GM12873 (cell line): Measurements from ENCODE around the gene APOBEC3G.

Experiments
- TF ChIP-seq, protein P1 (sequence below): IDR thresholded peaks from 2 replicates; pipeline ENCODE4 v1.5.1; 2012; ENCODE audit warnings: low read depth, mild to moderate bottlenecking, moderate library complexity, low read length, control low read depth; ENCODE audit not compliant: insufficient read depth; ENCODE audit errors: missing control alignments

The APOBEC3G gene

DNA sequence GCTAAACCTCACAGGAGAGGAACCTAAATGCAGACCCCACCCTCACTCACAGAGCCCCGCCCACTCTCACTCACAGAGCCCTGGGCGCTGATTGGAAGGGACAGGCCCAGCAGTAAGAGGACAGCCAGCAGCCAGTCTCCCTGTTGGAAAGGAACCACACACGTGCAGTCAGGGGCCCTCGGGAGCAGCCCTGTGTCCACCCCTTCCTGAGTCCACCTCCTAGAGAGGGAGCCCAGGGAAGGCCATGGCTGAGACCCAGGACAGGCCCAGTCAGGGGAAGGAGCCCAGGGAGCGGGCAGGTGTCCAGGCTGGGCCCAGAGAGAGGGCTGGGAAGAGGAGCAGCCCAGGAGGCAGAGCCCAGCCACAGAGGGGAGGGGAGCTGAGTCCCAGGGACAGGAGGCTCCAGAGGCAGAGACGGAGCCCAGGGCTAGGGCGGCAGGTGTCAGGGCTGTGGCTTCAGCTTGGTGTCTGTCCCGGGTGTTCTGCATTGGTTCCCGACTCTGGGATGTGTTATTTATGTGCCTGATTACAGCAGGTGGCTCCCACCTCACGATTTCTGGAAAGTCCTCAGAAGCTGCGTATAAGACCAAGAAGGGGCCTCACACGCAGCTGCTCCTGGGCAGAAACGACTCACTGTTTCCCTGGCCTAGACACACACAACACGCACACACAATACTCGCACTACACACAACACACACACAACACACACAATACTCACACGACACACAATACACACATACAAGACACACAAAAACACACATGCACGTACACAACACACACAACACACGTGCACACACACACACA lies 11.0 kb downstream of the APOBEC3G start:
- TF ChIP-seq, protein P1, sequence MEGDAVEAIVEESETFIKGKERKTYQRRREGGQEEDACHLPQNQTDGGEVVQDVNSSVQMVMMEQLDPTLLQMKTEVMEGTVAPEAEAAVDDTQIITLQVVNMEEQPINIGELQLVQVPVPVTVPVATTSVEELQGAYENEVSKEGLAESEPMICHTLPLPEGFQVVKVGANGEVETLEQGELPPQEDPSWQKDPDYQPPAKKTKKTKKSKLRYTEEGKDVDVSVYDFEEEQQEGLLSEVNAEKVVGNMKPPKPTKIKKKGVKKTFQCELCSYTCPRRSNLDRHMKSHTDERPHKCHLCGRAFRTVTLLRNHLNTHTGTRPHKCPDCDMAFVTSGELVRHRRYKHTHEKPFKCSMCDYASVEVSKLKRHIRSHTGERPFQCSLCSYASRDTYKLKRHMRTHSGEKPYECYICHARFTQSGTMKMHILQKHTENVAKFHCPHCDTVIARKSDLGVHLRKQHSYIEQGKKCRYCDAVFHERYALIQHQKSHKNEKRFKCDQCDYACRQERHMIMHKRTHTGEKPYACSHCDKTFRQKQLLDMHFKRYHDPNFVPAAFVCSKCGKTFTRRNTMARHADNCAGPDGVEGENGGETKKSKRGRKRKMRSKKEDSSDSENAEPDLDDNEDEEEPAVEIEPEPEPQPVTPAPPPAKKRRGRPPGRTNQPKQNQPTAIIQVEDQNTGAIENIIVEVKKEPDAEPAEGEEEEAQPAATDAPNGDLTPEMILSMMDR, result no peak

DNA sequence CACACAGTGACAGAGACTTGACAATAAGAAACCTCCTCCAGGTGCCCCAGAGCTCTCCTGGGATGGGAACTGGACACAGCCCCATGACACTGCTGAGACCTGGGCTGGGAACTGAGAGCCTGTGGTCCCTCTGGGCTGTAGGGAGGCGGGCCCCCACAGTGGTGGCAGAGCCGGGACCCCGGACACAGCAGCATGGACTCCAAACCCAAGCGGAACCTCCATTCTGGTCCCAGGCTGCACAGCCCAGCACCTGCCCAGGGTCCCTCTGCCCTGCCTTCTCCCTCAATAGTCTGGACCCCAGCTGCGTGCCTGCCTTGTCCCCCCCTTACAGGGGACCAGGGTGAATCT lies 11.6 kb downstream of the APOBEC3G start:
- TF ChIP-seq, protein P1, result no peak

DNA sequence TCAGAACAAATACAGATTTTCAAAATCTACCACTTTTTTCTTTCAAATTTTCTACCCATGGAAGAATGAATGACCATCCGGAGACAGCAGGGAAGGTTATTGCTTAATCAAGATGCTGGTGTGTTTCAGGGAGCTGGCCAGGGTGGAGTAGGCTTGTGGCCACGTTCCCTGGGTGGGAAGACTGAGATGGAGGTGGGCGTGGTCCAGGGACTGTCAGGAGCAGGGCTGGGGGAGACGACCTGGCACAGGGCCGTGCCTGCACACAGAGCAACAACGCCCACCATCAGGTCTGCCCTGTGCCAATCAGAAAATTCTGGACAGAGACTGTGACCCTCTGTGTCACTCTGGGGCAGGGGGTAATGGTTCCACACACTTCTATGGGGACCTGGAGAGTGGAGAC lies 12.9 kb downstream of the APOBEC3G start:
- TF ChIP-seq, protein P1, result no peak

DNA sequence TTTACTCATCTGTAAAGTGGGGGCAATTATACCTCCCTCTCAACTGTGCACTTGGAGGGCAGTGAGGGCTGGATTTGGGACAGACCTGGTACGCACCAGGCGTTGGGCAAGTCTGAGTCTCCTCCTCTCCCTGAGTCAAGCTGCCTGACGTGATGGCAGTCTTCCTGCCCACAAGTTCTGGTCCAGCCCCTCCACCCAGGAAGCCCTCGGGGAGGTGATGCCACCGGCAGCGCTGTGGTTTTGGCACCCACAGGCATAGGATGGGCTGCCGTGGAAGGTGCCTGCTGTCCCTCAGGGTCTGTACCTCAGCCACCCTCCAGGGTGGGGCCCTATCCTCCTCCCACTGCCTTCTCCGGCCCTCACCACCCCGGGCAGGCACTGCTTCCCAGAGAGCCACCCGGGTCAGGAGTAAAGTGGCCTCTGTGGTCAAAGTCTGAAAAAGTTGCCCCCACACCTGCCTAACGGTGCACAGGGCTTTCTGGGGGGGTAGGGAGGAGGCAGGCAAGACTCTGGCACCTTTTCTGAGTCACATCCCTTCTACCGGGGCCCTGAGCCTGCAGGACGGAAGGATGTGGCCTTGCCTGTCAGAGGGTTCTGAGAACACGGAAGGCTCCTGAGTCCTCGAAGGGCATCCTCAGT lies 13.5 kb downstream of the APOBEC3G start:
- TF ChIP-seq, protein P1, result no peak

DNA sequence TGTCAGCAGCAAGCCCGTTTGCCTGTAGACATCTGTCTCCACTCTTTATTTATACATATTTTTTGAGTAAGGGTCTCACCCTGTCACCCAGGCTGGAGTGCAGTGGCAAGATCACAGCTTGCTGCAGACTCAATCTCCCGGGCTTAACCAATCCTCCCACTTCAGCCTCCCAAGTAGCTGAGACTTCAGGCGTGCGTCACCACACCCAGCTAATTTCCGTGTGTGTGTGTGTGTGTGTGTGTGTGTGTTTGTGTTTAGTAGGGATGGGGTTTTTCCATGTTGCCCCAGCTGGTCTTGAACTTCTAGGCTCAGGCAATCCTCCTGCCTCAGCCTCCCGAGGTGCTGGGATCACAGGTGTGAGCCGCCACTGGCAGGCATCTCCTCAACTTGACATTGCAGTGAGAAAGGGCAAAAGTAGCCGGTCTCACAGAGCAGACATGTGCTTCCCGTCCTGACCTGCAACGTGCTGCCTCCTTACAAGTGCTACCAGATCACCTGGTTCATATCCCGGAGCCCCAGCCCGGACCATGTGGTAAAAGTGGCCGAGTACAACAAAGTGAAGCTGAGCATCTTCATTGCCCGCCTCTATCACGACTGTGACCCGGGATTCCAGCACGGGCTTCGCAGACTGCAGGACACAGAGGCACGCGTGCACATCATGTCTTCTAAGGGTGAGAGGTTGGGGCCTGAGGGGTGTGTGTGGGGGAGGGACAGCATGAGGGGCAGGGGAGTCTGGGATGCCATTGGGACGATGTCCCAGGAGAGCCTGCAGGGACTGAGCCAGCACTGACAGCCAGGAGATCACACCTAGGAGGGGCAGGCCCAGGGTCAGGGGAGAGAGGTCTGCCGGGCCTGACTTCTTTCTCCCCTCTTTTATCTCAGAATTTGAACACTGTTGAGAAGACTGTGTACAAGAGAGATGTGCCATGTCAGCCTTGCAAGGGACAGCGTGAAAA lies 14.3 kb downstream of the APOBEC3G start:
- TF ChIP-seq, protein P1, result no peak

DNA sequence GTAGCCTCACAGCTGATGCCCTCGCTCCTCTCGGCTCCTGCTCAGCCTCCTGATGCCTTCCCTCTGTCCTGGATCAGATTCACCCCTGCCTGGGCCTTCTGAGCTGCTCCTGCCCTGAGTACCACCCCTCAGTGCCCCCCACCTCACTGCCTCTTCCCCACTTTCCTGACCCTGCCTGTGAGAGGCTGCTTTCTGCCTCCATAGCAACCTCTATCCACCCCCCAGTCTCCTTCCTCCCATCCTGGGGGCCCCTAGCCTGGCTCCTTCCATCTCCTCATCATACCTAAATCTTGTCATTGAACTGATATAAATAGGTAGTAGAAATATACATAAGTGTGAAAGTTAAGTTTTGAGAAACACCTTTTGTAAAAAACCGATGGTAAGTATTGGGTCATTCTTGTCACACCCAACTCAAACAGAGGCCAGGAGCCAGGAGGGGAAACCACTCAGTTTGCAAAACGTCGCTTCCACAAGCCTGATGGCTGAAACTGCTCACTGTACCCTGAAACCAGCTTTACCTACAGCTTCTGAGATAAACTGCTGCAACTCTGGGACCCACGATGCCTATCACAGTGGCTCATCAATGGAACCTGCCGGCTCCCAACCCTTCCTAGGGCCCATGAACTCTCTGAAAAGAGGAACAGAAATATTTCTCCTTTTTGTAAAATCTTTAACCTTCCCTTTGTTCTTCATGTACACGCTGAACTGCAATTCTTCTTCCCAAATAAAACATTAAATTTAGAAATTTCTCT lies 15.2 kb downstream of the APOBEC3G start:
- TF ChIP-seq, protein P1, result no peak
